ENCODE data around the gene EXOC3.
"Not testable (repeated sequence)": the region's sequence is repeated elsewhere in the genome, so short reads cannot be mapped to it uniquely, and the experiment has no call there.

The EXOC3 gene

DNA sequence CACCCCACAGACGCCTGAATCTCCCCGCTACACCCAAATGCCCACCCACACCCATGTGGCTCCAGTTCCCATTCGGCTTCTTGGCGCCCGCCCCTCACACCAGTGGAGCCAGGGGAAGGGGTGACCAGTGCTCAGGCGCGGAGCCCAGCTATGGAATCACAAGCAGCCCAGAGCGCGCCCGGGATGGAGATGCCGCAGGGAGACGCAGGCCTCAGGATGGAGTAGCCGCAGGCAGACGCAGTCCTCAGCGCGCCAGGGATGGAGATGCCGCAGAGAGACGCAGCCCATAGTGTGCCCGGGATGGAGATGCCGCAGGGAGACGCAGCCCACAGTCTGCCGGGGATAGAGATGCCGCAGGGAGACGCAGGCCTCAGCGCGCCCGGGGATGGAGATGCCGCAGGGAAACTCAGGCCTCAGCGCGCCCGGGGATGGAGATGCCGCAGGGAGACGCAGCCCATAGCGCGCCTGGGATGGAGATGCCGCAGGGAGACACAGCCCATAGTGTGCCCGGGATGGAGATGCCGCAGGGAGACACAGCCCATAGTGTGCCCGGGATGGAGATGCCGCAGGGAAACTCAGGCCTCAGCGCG is 65.1 kb downstream of the EXOC3 start:
- DNase-seq = not testable (repeated sequence)

DNA sequence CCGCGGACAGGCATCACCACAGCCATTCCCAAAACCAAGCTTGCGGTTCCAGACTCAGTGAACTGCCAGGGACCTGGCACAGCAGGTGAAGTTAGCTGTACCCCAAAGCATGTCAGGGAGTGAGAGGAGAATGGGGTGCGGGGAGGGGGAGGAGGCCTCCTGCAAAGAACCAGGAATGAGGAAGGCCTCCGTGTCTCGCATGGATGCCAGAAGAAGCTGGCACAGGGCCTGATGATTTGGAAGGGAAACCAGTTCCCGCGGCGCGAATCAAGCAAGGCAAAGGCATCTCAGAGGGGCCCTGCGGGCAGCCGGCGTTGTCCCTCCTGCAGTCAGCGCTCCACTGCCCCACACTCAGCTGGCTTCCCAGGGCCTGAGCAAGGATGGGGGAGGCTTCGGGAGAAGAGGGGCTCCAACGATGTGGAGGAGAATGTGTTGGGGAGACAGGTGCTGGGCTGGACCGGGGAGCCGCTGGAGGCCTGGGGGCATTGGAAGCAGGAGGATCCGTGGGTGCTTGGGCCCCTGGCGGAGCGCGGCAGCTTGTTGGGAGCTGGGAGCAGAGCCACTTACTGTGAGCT is 66.7 kb downstream of the EXOC3 start:
- no peak for DNase-seq

DNA sequence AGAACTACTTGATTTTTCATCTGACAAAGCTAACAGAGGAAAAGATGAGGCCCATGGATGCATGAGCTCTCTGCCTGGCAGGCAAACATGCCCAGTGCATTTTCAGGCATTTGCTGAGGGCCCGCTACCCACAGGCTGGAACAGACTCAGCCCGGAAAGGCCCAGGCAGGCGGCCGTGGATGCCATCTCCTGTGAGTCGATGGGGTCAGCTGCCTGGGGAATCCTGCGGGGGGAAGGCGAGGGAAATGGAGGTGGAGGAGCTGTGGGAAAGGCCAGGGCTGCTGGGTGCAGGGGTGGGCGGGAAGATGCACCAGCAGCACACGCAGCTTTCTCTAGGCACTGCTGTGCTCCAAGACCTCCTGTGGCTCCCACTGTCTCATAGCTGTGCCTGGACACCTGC is 67.5 kb downstream of the EXOC3 start:
- no peak for DNase-seq

DNA sequence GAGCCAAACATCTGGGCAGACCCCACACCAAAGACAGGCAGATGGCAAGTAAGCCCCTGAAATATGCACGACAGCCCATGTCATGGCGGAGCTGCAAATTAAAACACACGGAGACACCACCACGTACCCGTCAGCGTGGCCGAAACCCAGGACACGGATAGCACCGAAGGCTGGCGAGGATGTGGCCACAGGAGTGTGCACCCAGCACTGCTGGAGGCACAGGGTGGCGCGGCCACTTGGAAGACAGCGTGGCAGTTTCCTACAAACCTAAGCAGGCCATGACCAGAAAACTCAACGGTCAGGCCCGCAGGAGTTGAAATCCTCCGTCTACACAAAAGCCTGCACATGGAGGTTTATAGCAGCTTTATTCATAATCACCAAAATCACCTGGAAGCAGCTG is 68.5 kb downstream of the EXOC3 start:
- no peak for DNase-seq

DNA sequence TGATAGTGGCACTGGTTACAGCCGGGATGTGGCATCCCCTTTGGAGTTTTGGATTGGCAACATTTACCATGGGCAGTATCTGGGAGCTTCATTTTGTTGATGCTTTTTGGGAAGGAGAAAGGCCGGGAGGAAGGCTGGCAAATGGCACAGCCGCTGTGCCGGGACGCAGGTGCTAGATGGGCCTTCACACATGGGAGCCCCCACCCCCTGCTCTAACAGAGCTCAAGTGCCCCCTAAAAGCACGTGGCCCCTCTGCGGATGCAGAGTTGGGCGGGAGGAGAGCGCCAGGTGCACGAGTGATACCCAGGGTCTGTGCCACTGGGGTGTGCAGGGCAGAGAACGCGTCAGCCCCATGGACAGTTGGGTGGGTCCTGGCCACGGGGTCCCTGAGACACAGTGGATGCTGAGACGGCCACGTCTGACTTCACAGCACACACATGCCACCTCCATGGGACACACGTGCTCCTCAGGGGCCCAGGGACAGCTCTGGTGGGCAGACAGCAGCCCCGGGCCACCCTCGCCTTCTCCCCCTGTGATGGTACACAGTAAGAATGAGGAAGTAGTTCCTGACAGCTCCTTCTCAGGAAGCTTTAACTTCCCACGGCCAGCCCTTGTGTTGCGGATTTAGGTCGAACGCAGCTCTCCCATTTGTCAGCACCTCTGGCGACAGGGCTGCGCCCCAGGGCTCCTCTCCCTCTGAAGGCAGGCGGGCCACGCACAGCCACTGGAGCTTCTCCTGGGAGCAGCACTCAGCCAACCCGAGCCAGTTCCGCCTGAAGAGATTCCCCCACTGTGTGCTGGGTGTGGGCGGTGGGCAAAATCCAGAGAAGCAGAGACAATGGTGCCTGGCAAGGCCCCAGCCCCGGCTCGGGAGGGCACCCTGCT is 70.5 kb downstream of the EXOC3 start:
- no peak for DNase-seq

DNA sequence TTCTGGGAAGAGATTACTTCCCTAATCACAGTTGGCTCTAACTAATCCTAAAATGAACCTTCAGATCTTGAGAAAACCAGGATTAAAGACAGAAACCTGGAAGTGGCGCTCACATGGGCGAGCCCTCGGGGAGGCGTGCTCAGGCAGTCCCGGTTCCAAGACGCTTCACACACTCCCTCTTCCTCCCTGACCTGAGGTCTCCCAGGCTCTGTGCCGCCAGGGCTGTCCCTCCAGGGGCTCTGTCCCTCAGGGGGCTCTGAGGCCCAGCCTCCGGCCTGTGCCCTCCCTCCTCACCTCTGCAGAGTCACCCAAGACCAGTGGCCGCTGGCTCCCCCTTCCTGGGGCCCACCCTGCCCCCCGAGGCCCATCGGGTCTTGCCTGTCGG is 71.1 kb downstream of the EXOC3 start:
- DNase-seq = no peak

DNA sequence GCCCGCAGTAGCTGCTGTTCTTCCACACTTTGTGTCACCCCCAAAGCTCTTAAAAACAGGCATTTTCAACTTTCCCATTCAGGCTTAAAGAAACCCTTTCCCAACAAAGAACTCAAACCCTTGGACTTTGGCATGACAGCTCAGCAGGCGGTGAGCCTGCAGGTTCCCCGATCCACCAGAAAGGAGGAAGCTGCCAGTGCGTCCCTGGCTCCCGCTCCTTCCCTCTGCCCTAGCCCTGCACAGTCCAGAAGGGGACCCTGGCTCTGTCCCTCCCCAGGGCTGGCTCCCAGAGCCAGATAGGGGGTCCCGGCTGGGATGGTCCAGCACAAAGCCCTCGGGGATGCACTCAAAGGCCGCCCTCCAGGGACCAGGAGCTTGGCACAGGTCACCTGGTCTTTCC is 71.7 kb downstream of the EXOC3 start:
- DNase-seq = no peak

DNA sequence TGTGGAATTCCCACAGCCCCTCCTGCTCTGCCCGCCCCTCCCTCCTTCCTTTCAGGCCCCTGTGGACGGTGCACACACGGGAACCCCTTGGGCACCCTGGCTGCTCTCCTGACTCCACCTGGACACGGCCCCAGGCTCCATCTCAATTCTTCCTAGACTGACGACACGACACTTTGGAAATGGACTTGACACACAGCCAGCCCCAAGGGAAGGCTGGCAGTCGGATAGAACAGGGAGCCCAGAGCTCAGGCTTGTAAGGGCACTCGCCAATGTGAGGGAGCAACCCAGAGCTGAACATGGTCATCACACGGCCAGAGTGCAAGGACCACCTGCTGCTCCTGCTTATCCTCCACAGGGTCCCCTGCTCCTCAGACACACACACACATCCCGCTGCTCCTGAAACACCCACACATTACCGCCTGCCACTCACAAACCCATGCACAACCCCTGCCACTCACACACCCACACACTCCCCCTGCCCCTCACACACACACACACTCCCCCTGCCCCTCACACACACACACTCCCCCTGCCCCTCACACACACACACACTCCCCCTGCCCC is 72.4 kb downstream of the EXOC3 start:
- no peak for DNase-seq

DNA sequence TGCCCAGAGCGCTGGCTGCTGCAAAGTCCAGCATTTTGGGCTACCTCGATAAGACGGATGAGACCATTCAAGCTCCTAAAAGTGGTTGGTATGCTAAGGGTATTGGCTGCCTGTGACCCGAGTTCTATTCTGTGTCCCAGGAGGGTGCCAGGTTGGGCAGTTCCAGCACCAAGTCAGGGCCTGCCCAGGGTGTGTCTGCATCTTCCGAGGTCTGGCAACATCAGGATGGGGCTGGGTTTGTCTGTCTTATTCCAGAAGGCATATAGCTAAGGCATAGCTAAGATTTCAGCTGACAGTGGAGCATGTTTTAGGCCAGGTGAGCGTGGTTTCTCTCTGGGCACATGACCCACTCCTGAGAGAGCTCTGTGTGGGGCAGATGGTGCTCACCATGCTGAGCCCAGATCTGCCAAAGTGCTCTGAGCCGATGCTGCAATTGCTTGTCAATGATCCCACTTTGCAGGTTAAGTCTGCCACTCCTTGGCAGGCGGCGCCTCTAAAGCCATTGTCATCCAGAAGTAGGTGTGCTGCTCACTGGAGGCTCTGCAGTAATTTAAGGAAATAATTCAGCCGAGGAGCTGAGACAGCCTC is 73.5 kb downstream of the EXOC3 start:
- DNase-seq = no peak

Data from DMS53 (cell line).